GM12872 (cell line): Measurements from ENCODE around the gene TAS1R3.
A peak's percentile ranks its signal among the peaks of the same experiment; 100 is the strongest.

Experiments
- CTCF ChIP-seq: IDR thresholded peaks from 3 replicates; pipeline ENCODE4 v1.5.1; 2011; ENCODE audit warnings: low read depth, mild to moderate bottlenecking, low read length, moderate library complexity; ENCODE audit not compliant: insufficient read depth

Gene TAS1R3

GRCh38 chr1:1297802-1298424, 33.2 kb upstream of the TAS1R3 start:
- TF ChIP-seq CTCF: no peak

- TF ChIP-seq CTCF: no peak
Measured at GRCh38 chr1:1298861-1299685, 32.0 kb upstream of the TAS1R3 start.

GRCh38 chr1:1299686-1300351, 31.3 kb upstream of the TAS1R3 start:
- TF ChIP-seq CTCF: peak; percentile 73

GRCh38 chr1:1300352-1300739, 30.7 kb upstream of the TAS1R3 start:
- TF ChIP-seq CTCF: no peak

- TF ChIP-seq CTCF: peak; percentile 65
Measured at GRCh38 chr1:1302006-1302430, 29.1 kb upstream of the TAS1R3 start.

GRCh38 chr1:1302951-1303509, 28.1 kb upstream of the TAS1R3 start:
- TF ChIP-seq CTCF: no peak

- no peak for TF ChIP-seq CTCF
Measured at GRCh38 chr1:1303736-1304135, 27.3 kb upstream of the TAS1R3 start.
